G401.6 (cell line): ENCODE measurements around the gene RPL5.

Experiments
- FAIRE-seq: peaks from 2 replicates; lab custom pipeline; 2012; peaks lifted over from hg19 to GRCh38; lab: Jason Lieb, UNC

RPL5 gene

DNA sequence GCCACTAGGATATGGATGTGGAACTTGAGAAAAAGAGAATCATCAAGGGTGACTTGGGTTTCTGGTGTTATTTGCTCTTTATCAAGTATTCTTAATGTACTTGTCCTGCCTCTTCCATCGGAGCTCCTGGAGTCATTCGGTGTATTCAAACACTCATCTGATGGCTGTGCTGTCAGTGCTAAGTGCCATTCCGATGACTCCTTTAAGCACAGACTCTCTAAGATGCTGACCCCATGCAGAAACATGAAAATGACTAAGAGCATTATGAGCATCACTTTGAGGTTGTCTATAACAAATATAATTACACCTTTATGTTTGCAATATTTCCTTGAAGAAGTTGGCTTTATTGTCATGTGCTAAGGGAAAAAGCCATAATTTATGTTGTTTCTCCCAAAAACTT, 11.3 kb upstream of the RPL5 start:
- FAIRE-seq = no peak

DNA sequence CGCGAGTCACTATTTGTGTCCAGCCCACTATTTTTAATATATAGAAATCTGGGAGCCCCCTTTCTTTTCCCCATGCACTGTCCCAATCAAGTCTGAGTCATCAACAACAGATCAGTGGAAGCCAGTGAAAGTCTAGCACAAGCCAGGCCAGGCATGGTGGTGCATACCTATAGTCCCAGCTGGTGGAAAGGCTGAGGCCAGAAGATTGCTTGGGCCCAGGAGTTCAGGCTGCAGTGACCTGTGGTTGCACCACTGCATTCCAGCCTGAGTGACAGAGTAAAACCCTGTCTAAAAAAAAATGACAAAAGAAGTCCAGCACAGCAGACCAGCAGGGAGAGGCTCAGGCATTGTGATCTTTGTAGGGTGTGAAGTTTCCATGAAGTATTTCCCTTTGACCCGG, 9.0 kb upstream of the RPL5 start:
- no peak for FAIRE-seq

GRCh38 chr1:92826792-92827191, 5.0 kb upstream of the RPL5 start:
- no peak for FAIRE-seq

DNA sequence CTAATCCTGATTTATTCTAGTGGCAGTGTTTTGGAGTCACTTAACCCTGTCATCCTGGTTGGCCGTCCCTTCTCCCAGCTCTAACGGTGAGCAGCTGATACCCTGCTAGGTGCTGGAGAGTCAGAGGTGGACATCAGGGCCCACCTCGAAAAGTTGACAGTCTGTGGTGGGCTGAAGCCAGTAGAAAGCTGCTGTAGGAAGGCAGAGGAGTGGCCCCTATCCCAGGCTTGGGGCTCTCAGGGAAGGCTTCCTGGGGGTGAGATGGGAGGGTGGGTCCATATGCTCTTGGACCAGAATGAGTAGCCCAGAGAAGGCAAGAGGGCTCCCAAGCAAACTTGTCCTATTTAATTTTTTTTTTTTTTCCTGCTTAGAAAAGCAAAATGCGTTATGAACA, 475 bp upstream of the RPL5 start:
- no peak for FAIRE-seq

DNA sequence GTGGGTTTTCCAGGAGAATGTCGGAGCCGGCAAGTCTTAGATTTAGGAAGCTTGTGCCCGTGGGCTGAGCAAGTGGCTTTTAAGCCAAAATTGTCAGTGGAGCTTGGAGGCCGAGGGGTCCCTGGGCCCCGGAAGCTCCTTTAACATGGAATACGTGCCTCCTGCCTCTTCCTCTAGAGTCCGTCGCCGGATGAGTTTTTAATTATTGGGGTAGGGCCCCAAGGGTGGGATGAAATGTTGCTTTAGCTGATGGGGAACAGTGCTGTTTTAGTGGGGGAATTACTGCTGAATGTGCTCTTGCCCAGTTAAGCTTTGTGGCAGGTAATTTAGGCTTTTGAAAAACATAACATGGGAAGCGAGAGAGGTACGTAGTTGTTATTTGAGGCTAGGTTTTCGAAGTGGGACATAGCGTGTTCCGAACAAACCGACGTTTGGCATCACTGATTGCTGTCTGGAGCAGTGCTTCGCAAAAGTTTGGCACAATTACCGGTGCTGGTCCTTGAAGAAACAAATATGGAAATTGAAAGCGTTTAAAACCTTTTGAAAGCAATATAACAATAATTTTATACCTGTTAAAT, 786 bp downstream of the RPL5 start:
- no peak for FAIRE-seq

DNA sequence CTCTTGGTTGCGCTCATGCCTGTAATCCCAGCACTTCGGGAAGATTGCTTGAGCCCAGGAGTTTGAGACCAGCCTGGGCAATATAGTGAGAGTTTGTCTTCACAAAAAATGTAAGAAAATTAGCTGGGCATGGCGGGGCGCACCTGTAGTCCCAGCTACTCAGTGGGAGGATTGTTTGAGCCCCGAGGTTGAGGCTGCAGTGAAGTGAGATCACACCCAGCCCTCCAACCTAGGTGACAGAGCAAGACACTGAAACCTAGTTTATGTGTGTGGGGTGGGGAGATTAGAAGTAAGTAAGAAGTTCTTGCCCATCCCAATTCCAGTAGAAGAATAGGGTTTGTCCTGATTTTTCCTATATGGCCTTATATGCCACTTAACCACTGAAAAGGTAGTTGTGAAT, 2.0 kb downstream of the RPL5 start:
- no peak for FAIRE-seq

DNA sequence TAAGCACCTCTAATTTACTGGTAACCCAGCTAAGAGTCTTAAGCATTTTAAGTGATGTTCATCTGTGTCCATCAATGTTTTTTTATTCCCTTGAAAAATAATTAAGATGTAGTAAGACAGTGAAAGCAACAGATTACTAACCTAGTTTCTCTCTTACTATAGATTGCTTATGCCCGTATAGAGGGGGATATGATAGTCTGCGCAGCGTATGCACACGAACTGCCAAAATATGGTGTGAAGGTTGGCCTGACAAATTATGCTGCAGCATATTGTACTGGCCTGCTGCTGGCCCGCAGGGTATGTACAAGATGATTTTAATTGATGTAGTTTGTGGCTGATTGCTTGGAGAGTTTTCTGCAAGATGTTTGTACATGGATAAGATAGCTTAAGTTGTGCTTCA, 2.8 kb downstream of the RPL5 start:
- FAIRE-seq = no peak

GRCh38 chr1:92837062-92837461, 5.2 kb downstream of the RPL5 start:
- no peak for FAIRE-seq

GRCh38 chr1:92838519-92838918, 6.7 kb downstream of the RPL5 start:
- FAIRE-seq = no peak

- FAIRE-seq = no peak
Measured at GRCh38 chr1:92839442-92839841, 7.6 kb downstream of the RPL5 start.

DNA sequence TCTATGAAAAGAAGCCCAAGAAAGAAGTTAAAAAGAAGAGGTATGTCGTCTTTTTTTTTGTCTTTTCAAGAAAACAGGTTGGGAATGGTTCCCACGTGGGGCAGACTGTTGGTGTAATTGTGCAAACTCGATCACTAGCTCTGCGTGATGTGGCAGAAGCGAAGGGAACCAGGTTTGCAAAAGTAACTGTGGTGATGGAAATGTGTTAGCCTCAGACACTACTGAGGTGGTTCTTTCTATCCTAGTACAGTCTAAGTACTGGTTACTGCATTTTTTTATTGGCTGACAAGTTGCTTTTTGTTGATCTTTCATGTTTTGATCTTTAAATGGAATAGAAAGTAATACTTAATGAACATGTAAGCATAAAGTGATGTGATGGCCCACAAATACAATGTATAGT, 8.8 kb downstream of the RPL5 start:
- FAIRE-seq = no peak

DNA sequence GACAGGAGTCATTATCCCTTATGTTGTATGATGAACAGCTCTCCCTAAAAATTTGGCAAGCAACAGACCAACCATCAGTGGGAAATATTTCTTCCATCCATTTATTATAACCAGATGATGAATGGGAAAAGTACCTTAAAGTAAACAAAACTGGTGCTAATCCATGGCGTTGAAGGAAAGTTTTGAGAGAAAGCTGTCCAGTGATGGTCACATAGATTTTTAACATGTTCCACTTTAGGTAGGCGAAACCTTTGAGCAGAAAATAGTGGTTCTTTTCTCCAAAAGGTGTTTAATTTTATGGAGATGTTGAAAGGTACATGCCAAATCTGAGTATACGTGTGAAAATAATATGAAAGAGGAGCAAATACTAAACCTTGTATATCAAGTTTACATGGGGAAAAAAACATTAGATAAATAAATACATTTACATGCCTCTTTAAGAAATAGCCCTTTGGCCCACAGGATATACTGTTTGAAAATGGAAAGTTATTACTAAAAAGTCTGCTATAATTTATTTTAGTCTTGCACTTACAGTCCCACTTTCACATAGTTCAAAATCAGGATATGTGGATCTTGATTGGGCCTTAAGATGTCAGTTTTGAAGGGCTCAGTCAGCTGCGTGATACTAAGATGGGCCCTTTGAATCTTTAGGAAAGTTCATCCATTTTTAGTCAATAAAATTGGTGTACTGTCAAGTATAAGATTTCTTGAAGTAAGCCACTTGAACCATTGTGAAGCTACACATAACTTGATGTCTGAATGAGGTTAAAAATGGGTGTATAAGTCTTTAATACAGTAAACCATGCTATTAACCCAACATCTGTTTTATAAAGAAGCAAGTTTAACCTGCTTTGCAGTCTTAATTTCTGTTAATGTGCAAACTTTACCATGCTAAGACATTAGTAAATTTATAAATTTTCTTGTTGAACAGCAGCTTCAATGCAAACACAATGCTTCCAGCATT, 10.5 kb downstream of the RPL5 start:
- peak; percentile 44 for FAIRE-seq

GRCh38 chr1:92843046-92843423, 11.2 kb downstream of the RPL5 start:
- FAIRE-seq = peak; percentile 11

GRCh38 chr1:92843429-92844352, 11.9 kb downstream of the RPL5 start:
- FAIRE-seq = peak; percentile 3

DNA sequence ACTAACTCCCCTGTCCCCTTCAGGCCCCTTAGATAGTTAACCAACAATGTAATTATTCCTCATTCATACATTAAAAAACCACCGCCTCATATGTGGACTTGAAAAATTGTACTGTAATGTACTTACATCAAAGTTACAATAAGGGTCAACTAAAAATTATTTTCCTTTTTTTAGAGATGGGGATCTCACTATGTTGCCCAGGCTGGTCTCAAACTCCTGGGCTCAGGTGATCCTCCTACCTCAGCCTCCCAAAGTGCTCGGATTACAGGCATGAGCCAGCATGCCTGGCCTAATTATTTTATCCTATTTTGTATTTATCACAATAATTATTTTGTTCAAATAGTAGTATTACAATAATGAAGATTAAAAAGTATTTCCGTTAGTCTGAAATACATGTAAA, 12.6 kb downstream of the RPL5 start:
- FAIRE-seq = no peak

- peak; percentile 3 for FAIRE-seq
Measured at GRCh38 chr1:92845908-92846307, 14.1 kb downstream of the RPL5 start.

- peak; percentile 47 for FAIRE-seq
Measured at GRCh38 chr1:92848201-92848600, 16.4 kb downstream of the RPL5 start.

- no peak for FAIRE-seq
Measured at GRCh38 chr1:92850019-92850418, 18.2 kb downstream of the RPL5 start.

GRCh38 chr1:92851729-92852128, 19.9 kb downstream of the RPL5 start:
- no peak for FAIRE-seq

- no peak for FAIRE-seq
Measured at GRCh38 chr1:92853299-92853698, 21.5 kb downstream of the RPL5 start.

DNA sequence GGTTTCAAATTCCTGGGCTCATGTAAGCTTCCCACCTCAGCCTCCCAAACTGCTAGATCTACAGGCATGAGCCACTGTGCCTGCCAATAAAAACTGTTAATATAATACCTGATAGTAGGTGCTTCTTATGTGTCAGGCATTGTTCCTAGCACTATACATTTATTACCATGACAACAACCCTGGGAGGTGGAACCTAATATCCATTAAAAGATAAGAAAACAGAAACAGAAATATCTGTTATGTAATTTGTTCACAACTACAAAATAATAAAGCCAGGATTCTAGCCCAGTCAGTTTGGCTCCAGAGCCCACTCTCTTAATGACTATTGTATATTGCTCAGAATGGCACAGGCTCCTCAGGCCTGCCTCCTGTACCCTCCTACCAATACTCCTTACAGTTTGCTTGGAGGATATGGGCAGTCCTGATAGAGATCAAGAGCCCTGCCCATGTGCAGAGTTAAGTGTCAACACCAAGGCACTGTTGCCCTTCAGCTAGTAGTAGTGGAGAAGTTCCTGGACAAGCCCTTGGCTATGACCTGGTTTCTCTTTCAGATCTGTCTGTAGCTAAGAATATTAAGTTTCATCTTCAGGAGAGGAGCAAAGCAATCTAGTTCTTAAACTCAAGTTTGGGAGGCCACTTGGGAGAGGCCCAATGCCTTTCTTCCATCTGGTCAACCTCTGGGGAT, 22.4 kb downstream of the RPL5 start:
- FAIRE-seq = no peak

DNA sequence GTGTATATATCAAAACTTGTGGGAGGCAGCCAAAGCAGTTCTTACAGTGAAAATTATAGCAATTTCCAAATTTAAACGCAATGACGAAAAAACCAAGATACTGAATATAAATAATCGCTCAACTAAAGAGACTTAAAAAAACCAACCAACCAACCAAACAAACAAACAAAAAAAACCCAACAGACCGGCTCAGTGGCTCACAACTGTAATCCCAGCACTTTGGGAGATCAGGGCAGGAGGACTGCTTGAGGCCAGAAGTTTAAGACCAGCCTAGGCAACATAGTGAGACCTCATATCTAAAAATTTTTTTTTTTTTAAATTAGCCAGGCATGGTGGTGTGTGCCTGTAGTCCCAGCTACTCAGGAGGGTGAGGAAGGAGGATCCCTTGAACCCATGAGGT, 23.4 kb downstream of the RPL5 start:
- FAIRE-seq = no peak
